Measurements from ENCODE around the gene ANKK1. TPM values are rescaled to one million over a fixed set of nuclear protein-coding genes. Genes with fewer than 3 reads are reported as not detected.

The ANKK1 gene
- total and polyA plus RNA-seq, 4 donors: 0.49 to 1.1 (median 0.66) TPM

- 88 to 93% methylated on average over 11 of the region's 11 CpGs for WGBS, 2 donors
- H3K27ac ChIP-seq (ENCODE audit: low read depth in 1 of 2, low read length in 1 of 2): no peak overlapping the region
- TF ChIP-seq, protein P1, sequence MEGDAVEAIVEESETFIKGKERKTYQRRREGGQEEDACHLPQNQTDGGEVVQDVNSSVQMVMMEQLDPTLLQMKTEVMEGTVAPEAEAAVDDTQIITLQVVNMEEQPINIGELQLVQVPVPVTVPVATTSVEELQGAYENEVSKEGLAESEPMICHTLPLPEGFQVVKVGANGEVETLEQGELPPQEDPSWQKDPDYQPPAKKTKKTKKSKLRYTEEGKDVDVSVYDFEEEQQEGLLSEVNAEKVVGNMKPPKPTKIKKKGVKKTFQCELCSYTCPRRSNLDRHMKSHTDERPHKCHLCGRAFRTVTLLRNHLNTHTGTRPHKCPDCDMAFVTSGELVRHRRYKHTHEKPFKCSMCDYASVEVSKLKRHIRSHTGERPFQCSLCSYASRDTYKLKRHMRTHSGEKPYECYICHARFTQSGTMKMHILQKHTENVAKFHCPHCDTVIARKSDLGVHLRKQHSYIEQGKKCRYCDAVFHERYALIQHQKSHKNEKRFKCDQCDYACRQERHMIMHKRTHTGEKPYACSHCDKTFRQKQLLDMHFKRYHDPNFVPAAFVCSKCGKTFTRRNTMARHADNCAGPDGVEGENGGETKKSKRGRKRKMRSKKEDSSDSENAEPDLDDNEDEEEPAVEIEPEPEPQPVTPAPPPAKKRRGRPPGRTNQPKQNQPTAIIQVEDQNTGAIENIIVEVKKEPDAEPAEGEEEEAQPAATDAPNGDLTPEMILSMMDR (IDR thresholded peaks at IDR 0.05; ENCODE audit: control extremely low read depth, extremely low read depth): no peak
- DNase-seq (peak; percentile 27 to 40 (median 38)), ATAC-seq (ENCODE audit: insufficient read depth, low FRiP score) (no peak)
- peaks cover 0 to 19% (median 0%) of the 10 kb centered on the region in 5 donors for H3K4me1 ChIP-seq (ENCODE audit: control insufficient read depth in 5 of 5, insufficient read depth in 5 of 5, low read length in 5 of 5)
- no peak overlapping the region for H3K9ac ChIP-seq (ENCODE audit: insufficient read depth in 1 of 2, low read length in 2 of 2)
- peaks cover 2 to 10% (median 6%) of the 10 kb centered on the region in 4 donors for H3K36me3 ChIP-seq (ENCODE audit: control insufficient read depth in 4 of 4, insufficient read depth in 4 of 4, low read length in 4 of 4)
- H3K4me3 ChIP-seq: no peak overlapping the region
- H3K27me3 ChIP-seq (ENCODE audit: control insufficient read depth in 3 of 3, insufficient read depth in 3 of 3, low read length in 2 of 3): no peaks in the 10 kb centered on the region
- peaks cover 0 to 2% (median 0%) of the 10 kb centered on the region in 4 donors for H3K9me3 ChIP-seq (ENCODE audit: control insufficient read depth in 4 of 4, insufficient read depth in 3 of 4, low read length in 3 of 4)
These were observed 37.1 kb upstream of the ANKK1 start for GRCh38 chr11:113350336-113351067.

- H3K27ac ChIP-seq (ENCODE audit: low read depth in 1 of 2, low read length in 1 of 2): no peak overlapping the region
- 74 to 83% methylated on average over 3 of the region's 3 CpGs for WGBS, 2 donors
- peaks cover 2 to 12% (median 10%) of the 10 kb centered on the region in 4 donors for H3K36me3 ChIP-seq (ENCODE audit: control insufficient read depth in 4 of 4, insufficient read depth in 4 of 4, low read length in 4 of 4)
- TF ChIP-seq, protein P1 (IDR thresholded peaks at IDR 0.05; ENCODE audit: control extremely low read depth, extremely low read depth): no peak
- H3K9me3 ChIP-seq (ENCODE audit: control insufficient read depth in 4 of 4, insufficient read depth in 3 of 4, low read length in 3 of 4): peaks cover 0 to 4% (median under 1%) of the 10 kb centered on the region in 4 donors
- H3K4me3 ChIP-seq: no peak overlapping the region
- DNase-seq: no peak
- ATAC-seq (ENCODE audit: insufficient read depth, low FRiP score): no peak
- H3K9ac ChIP-seq (ENCODE audit: insufficient read depth in 1 of 2, low read length in 2 of 2): no peak overlapping the region
- no peaks in the 10 kb centered on the region for H3K27me3 ChIP-seq (ENCODE audit: control insufficient read depth in 3 of 3, insufficient read depth in 3 of 3, low read length in 2 of 3)
- H3K4me1 ChIP-seq (ENCODE audit: control insufficient read depth in 5 of 5, insufficient read depth in 5 of 5, low read length in 5 of 5): peaks cover 0 to 15% (median 0%) of the 10 kb centered on the region in 5 donors
These were observed 36.5 kb upstream of the ANKK1 start for GRCh38 chr11:113351068-113351450.

GRCh38 chr11:113351480-113351879, 36.1 kb upstream of the ANKK1 start:
- peak; percentile 27 to 58 (median 43) for DNase-seq
- Histone ChIP-seq H3K27me3 (ENCODE audit: control insufficient read depth in 3 of 3, insufficient read depth in 3 of 3, low read length in 2 of 3) (no peaks in the 10 kb centered on the region), H3K4me1 (ENCODE audit: control insufficient read depth in 5 of 5, insufficient read depth in 5 of 5, low read length in 5 of 5) (peaks cover 0 to 11% (median 0%) of the 10 kb centered on the region in 5 donors), H3K4me3 (no peak overlapping the region), H3K9me3 (ENCODE audit: control insufficient read depth in 4 of 4, insufficient read depth in 3 of 4, low read length in 3 of 4) (peaks cover 0 to 5% (median 4%) of the 10 kb centered on the region in 4 donors), H3K36me3 (ENCODE audit: control insufficient read depth in 4 of 4, insufficient read depth in 4 of 4, low read length in 4 of 4) (peaks cover 7 to 16% (median 12%) of the 10 kb centered on the region in 4 donors), H3K9ac (ENCODE audit: insufficient read depth in 1 of 2, low read length in 2 of 2) (peak overlapping the region in 1 of 2 donors; percentile 11), H3K27ac (ENCODE audit: low read depth in 1 of 2, low read length in 1 of 2) (no peak overlapping the region)
- WGBS, 2 donors: 85 to 92% methylated on average over 4 of the region's 4 CpGs
- TF ChIP-seq, protein P1 (IDR thresholded peaks at IDR 0.05; ENCODE audit: control extremely low read depth, extremely low read depth): no peak
- no peak for ATAC-seq (ENCODE audit: insufficient read depth, low FRiP score)

All from lung (tissue), 12 donors.